MM.1S (cell line): ENCODE data around the gene SHTN1.

ENCODE experiments used
- DNase-seq: peaks from one replicate; pipeline ENCODE4 v3.0.0-alpha.2; 2015
- H2AFZ ChIP-seq: fragments of 300-600 bp; sonication (generic); 2 replicates; pipeline ENCODE4 v1.6.0; 2016; ENCODE audit warnings: antibody characterized with exemption, low read length
- H3F3A ChIP-seq: fragments of 300-600 bp; sonication (generic); 2 replicates; pipeline ENCODE4 v1.6.1; 2016; ENCODE audit warnings: mild to moderate bottlenecking, antibody characterized with exemption, low read length, moderate library complexity, mixed read lengths; ENCODE audit not compliant: insufficient read depth
- H3K27ac ChIP-seq: fragments of 300-600 bp; sonication (generic); 2 replicates; pipeline ENCODE4 v1.5.1; 2016; ENCODE audit warnings: mild to moderate bottlenecking, low read length
- H3K27me3 ChIP-seq: fragments of 300-600 bp; sonication (generic); replicated peaks from 2 replicates; pipeline ENCODE4 v1.6.0; 2016; ENCODE audit warnings: low read length; ENCODE audit not compliant: insufficient read depth
- H3K36me3 ChIP-seq: fragments of 300-600 bp; sonication (generic); replicated peaks from 2 replicates; pipeline ENCODE4 v1.6.1; 2016; ENCODE audit warnings: mild to moderate bottlenecking, low read length, mixed read lengths; ENCODE audit not compliant: insufficient read depth
- H3K4me1 ChIP-seq: fragments of 300-600 bp; sonication (generic); 2 replicates; pipeline ENCODE4 v1.6.1; 2016; ENCODE audit warnings: low read length, mixed read lengths
- H3K4me2 ChIP-seq: fragments of 300-600 bp; sonication (generic); 2 replicates; pipeline ENCODE4 v1.6.0; 2016; ENCODE audit warnings: low read depth, low read length
- H3K4me3 ChIP-seq: fragments of 300-600 bp; sonication (generic); 2 replicates; pipeline ENCODE4 v1.5.1; 2016; ENCODE audit warnings: low read length, mixed read lengths
- H3K79me2 ChIP-seq: fragments of 300-600 bp; sonication (generic); 2 replicates; pipeline ENCODE4 v1.6.1; 2016; ENCODE audit warnings: mixed run types, low read length, mixed read lengths
- H3K9ac ChIP-seq: fragments of 300-600 bp; sonication (generic); 2 replicates; pipeline ENCODE4 v1.6.1; 2016; ENCODE audit warnings: low read length, mixed read lengths
- H3K9me2 ChIP-seq: fragments of 300-600 bp; sonication (generic); replicated peaks from 2 replicates; pipeline ENCODE4 v1.6.1; 2016; ENCODE audit warnings: mild to moderate bottlenecking, low read length, mixed read lengths; ENCODE audit not compliant: insufficient read depth
- H3K9me3 ChIP-seq: fragments of 300-600 bp; sonication (generic); replicated peaks from 2 replicates; pipeline ENCODE4 v1.6.1; 2016; ENCODE audit warnings: mild to moderate bottlenecking, low read length, mixed read lengths; ENCODE audit not compliant: insufficient read depth
- H4K20me1 ChIP-seq: fragments of 300-600 bp; sonication (generic); 2 replicates; pipeline ENCODE4 v1.6.1; 2016; ENCODE audit warnings: mild to moderate bottlenecking, low read length, moderate library complexity, mixed read lengths; ENCODE audit not compliant: insufficient read depth
- EZH2 ChIP-seq: fragments of 300-600 bp; sonication (generic); optimal IDR thresholded peaks from 2 replicates; pipeline ENCODE3; 2017; ENCODE audit warnings: low read depth, mild to moderate bottlenecking, antibody characterized with exemption, low read length, mixed read lengths
- EZH2phosphoT487 ChIP-seq: fragments of 300-600 bp; sonication (generic); IDR thresholded peaks from 2 replicates; pipeline ENCODE4 v1.6.1; 2018; ENCODE audit warnings: antibody characterized with exemption, low read length
- TF ChIP-seq, protein P1 (sequence below): fragments of 300-600 bp; sonication (generic); IDR thresholded peaks from 2 replicates; pipeline ENCODE4 v1.5.1; 2016; ENCODE audit warnings: antibody characterized with exemption, low read length, mixed read lengths

SHTN1 gene

DNA sequence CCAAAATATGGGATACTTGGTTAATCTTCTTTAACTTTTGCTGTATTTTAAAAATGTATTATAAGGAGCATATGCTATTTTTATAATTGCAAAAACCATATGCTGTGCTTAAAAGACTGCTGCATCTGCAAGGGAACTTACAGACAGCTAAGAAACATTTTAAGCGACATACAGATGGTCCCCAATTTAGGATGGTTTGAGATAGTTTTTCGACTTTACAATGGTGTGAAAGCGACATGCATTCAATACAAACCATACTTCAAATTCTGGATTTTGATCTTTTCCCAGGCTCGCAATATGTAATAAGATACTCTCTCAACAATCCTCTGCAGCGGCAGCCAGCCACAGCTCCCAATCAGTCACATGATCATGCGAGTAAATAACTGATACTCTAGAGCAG lies 73.2 kb downstream of the SHTN1 start:
- Histone ChIP-seq H3K9ac (no peak overlapping the region), H3K4me1 (no peaks in the 10 kb centered on the region), H4K20me1 (no peaks in the 10 kb centered on the region), H3K4me3 (no peak overlapping the region), H3K79me2 (no peaks in the 10 kb centered on the region), H3K36me3 (no peaks in the 10 kb centered on the region), H3F3A (no peaks in the 10 kb centered on the region), H3K9me3 (no peaks in the 10 kb centered on the region), H3K27me3 (no peaks in the 10 kb centered on the region), H3K9me2 (no peaks in the 10 kb centered on the region), H3K27ac (no peak overlapping the region), H3K4me2 (no peak overlapping the region), H2AFZ (no peak overlapping the region)
- DNase-seq = no peak
- TF ChIP-seq EZH2phosphoT487 (no peak), EZH2 (no peak)
- TF ChIP-seq, protein P1, sequence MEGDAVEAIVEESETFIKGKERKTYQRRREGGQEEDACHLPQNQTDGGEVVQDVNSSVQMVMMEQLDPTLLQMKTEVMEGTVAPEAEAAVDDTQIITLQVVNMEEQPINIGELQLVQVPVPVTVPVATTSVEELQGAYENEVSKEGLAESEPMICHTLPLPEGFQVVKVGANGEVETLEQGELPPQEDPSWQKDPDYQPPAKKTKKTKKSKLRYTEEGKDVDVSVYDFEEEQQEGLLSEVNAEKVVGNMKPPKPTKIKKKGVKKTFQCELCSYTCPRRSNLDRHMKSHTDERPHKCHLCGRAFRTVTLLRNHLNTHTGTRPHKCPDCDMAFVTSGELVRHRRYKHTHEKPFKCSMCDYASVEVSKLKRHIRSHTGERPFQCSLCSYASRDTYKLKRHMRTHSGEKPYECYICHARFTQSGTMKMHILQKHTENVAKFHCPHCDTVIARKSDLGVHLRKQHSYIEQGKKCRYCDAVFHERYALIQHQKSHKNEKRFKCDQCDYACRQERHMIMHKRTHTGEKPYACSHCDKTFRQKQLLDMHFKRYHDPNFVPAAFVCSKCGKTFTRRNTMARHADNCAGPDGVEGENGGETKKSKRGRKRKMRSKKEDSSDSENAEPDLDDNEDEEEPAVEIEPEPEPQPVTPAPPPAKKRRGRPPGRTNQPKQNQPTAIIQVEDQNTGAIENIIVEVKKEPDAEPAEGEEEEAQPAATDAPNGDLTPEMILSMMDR = no peak

- H3K4me1 ChIP-seq = no peaks in the 10 kb centered on the region
- TF ChIP-seq, protein P1 = no peak
- TF ChIP-seq EZH2 (no peak), EZH2phosphoT487 (no peak)
- no peak overlapping the region for H2AFZ ChIP-seq
- H3K27ac ChIP-seq = no peak overlapping the region
- DNase-seq = no peak
- no peak overlapping the region for H3K9ac ChIP-seq
- H3K36me3 ChIP-seq = no peaks in the 10 kb centered on the region
- H3F3A ChIP-seq = no peaks in the 10 kb centered on the region
- H3K4me2 ChIP-seq = no peak overlapping the region
- no peaks in the 10 kb centered on the region for H3K79me2 ChIP-seq
- no peak overlapping the region for H3K4me3 ChIP-seq
- H3K9me2 ChIP-seq = no peaks in the 10 kb centered on the region
- no peaks in the 10 kb centered on the region for H3K9me3 ChIP-seq
- H3K27me3 ChIP-seq = no peaks in the 10 kb centered on the region
- H4K20me1 ChIP-seq = no peaks in the 10 kb centered on the region
These were observed 78.6 kb downstream of the SHTN1 start for GRCh38 chr10:116926426-116926825.

GRCh38 chr10:116925056-116925455 lies 79.9 kb downstream of the SHTN1 start:
- no peak overlapping the region for H3K4me2 ChIP-seq
- H3K9ac ChIP-seq = no peak overlapping the region
- no peaks in the 10 kb centered on the region for H3K27me3 ChIP-seq
- no peak overlapping the region for H3K4me3 ChIP-seq
- H3K9me3 ChIP-seq = no peaks in the 10 kb centered on the region
- H3K4me1 ChIP-seq = no peaks in the 10 kb centered on the region
- H3K9me2 ChIP-seq = no peaks in the 10 kb centered on the region
- no peaks in the 10 kb centered on the region for H4K20me1 ChIP-seq
- DNase-seq = no peak
- no peaks in the 10 kb centered on the region for H3K79me2 ChIP-seq
- no peak overlapping the region for H3K27ac ChIP-seq
- no peaks in the 10 kb centered on the region for H3F3A ChIP-seq
- H2AFZ ChIP-seq = no peak overlapping the region
- H3K36me3 ChIP-seq = no peaks in the 10 kb centered on the region
- TF ChIP-seq, protein P1 = no peak
- TF ChIP-seq EZH2phosphoT487 = no peak

DNA sequence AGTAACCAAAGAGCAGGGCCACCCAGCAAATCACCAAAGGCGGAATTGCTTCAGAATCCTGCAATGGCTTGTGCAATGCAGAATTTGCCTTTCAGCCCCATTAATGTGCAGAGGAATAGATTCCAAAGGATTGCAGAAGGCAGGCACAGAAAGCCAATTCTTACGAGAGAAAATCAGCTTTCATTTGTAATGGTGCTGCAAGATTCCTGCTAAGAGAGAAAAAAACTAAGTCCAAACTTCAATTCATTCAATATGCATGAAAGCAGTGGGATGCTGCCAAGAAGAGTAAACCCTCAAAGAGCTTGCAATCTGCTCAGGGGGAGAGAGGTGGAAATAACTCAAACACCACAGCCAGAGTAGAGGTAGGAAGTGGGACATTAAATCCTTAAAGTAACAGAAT lies 85.3 kb downstream of the SHTN1 start:
- no peak for TF ChIP-seq EZH2phosphoT487

More for the DNA sequence above, 85.3 kb downstream of the SHTN1 start:
- H3K9me3 ChIP-seq = no peaks in the 10 kb centered on the region
- H3K27me3 ChIP-seq = no peaks in the 10 kb centered on the region
- no peak overlapping the region for H3K4me3 ChIP-seq
- H3K9me2 ChIP-seq = no peaks in the 10 kb centered on the region
- H2AFZ ChIP-seq = no peak overlapping the region
- no peaks in the 10 kb centered on the region for H4K20me1 ChIP-seq
- H3K4me2 ChIP-seq = no peak overlapping the region
- no peaks in the 10 kb centered on the region for H3K36me3 ChIP-seq
- no peak overlapping the region for H3K9ac ChIP-seq
- no peaks in the 10 kb centered on the region for H3K4me1 ChIP-seq
- no peaks in the 10 kb centered on the region for H3F3A ChIP-seq
- H3K79me2 ChIP-seq = no peaks in the 10 kb centered on the region
- H3K27ac ChIP-seq = no peak overlapping the region
- DNase-seq = no peak
